Epidermal melanocyte (primary cell): ENCODE measurements around the gene GAS7.
A peak's percentile ranks its signal among the peaks of the same experiment; 100 is the strongest.

Experiments used
- DNase-seq: peaks from one replicate; pipeline ENCODE4 v3.0.0; 2011; ENCODE audit warnings: low spot score; ENCODE audit not compliant: insufficient read length

Gene GAS7

DNA sequence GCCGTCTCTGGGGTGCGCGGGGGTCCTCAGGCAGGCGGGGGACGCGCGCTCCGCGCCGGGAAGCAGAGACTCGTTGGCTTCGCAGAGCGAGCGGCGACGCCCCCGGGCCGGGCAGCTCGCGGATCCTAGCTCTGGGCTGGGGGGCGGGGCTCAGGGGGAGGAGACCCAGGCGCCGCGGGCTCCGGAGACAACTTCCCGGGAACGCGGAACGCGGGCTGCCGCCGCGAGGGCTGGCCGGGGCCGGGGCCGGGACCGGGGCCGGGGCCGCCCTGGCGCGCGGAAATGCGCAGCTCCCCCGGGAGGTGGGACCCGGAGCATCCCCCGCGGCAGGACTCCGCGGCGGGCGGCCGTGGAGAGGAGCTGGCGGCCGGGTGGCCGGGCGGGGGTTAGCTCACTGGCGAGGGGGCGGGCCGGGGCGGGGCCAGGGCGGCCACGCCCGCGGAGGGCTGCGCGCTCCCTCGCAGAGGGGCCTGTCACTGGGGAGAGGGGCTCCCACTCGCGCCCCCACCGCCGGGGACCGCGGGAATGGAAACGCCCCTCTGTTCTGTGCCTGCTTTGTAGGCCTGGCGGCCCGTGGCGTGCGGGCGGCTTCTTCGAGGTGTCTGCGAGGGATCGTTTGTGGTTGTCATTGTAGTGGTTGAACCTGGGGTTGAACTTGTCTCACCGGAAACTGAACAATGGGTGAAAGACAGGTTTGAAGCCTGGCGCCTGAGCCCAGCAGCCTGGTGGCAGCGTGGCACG lies at the start of gene GAS7:
Gene GAS7 (minus strand): TSS at position 98 of the 741 bp plus-strand sequence.
- peak; percentile 66 for DNase-seq

DNA sequence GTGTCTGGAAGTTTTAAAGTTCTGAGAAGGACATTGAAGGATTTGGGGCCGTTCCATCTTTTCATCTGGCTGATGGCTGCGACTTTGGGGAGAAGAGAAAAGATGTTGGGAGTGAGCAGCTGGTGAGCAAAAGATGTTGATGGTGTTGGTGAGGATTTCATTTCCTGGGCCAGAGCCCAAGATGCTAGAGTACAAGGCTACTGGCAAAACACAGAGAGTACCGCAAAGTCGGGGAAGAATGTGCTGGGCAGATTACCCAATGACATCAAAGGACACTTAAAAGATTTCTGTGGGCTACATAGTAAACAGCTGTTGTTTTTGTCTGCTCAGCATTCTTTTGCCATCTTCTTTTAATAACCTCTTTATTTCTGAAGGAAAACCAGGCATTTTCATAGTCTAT lies 49.4 kb upstream of the GAS7 start:
- DNase-seq, result no peak

DNA sequence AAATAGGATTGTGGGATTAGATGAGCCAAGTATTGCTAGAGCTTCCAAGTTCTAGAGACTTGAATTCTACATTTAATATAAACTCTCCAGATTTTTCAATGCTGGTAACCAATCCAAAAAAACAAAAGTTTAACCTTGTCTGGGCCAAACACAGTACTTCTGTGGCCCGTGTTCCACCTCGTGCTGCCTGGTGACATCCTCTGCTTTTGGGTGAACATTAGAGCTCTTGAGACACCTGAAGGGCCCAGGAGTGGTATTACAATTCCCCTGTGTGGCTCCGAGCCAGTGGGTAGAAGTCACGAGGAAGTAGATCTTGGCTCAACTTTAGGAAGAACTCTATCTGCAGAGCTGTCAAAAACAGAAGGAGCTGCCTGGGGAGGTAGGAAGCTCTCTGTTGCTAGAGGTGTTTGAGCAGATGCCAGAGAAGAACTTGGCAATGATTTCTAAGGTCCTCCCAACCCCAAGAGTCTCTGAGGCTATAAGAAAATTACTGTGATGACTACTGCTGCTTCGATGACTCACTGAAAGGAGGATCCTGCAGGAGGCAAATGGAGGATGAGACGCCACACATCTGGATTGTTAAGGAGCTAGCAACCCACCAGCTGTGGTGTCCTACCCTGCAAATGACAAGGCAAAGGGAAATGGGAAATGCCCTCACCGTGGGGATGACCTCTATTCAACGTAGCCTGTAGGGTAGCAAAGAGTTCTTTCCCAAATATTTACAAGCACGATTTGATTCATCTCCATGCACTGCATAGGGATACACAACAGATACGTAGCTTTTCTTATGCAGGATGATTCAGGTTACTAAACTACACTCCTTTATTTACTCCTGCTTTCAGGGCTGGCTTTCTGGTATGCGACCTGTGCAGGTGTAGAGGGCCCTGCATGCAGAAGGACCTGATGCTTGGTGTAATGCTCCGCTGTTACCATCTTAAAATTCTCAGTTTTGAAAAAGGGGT lies 45.8 kb upstream of the GAS7 start:
- no peak for DNase-seq

DNA sequence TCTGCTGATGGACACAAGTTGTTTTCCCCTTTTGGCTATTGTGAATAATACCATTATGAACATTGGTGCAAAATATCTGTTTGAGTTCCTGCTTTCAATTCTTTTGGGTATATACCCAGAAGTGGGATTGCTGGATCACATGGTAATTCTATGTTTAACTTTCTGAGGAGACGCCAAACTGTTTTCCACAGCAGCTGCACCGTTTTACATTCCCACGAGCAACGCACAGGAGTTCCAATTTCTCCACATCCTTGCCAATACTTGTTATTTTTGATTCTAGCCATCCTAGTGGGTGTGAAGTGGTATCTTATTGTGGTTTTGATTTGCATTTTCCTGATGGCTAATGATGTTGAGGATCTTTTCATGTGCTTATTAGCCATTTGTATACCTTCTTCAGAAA lies 43.4 kb upstream of the GAS7 start:
- DNase-seq, result no peak

DNA sequence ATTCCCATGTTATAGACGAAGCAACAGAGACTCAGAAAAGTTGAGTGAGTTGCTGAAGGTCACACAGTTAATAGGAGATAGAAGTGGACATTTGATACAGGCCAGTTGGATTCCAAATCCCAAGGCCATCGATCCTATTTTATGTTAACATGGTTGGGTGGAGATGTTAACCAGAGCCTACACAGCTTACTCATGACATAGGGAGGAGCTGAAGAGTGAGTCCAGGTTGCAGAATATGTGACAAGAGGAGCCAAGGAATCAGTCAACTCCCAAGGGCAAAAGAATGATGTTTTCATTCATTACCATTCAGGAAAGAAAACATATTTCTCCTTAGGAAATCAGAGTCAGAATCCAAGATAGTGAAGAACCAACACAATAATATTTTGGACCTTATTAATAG lies 40.3 kb upstream of the GAS7 start:
- no peak for DNase-seq

DNA sequence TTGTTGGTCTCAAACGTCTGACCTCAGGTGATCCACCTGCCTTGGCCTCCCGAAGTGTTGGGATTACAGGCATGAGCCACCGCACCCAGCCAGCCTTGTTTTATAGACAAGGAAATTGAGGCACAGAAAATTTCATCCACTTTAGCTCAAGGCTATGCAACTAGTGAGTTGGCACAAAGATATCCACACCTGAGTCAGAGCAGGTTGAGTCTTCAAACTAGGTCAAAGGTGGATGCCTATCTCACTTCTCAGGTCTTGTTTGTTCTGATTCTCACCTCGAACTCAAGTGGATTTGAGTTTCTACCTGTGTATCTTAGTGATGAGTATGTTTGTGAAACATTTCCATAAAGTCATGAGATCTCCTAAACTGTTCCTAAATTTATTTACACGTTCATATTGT lies 35.6 kb upstream of the GAS7 start:
- DNase-seq, result no peak

DNA sequence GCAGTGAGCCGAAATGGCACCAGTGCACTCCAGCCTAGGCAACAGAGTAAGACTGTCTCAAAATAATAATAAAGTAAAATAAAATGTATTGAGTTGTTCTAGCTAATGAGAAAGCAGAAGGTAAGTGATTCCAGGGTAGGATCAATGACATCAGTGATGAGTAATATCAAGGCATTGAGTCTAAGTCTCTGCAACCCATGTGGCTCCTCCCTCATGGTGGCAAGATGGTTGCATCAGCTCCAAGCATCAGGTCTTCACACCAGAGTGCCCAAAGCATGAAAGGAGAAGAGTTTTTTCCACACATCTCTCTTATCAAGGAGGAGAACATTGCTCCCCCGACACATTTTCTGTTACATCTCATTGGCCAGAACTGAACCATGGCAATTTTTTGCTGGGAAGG lies 34.8 kb upstream of the GAS7 start:
- DNase-seq, result no peak

DNA sequence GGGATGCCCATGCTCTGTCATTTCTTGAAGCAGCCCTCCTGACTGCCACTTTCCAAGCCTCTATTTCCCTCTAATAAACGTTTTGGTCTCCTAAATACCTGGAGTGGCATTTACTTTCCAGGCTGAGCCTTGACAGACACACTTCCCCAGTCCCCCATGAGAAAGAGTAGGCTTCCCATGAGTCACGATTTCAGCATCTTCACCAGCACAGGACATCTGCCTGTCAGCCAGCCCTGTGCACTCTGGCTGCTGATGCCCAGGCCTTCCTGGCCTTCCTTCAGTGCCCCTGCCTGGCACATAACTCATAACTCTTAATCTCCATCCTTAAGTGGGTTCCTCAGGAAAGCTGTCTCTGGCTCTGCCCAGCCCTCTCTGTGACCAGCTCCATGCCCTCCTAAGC lies 30.8 kb upstream of the GAS7 start:
- DNase-seq, result no peak

DNA sequence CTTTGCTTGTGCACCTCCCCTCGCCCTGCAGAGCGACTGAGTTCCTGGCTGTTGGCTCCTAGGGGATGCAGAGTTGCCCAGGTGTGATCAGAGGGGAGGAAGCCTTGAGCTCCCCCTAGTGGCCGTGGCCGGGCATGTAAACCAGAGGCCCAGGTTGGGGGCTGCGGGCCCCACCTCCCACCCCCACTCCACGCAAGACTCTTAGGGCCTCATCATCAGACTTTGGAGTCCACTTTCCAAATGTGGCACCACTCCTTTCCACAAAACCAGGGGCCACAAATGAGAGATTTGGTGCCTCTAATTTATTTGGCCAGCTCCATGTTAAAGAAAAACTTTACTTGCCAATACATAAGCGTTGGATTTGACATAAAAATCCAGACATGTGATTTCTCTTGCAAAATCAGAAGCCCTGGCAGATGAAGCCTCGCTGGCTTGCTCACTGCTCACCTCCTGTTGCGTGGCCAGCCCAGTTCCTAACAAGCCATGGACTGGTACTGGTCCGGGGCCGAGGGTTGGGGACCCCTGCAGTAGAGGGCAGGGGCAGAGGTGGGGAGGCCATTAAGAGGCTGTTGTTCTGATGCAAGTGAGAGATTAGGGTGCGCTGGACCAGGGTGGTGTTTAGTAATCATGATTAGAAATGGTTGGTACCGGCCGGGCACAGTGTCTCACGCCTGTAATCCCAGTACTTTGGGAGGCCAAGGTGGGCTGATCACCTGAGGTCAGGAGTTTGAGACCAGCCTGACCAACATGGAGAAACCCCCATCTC lies 28.7 kb upstream of the GAS7 start:
- DNase-seq, result peak; percentile 33

DNA sequence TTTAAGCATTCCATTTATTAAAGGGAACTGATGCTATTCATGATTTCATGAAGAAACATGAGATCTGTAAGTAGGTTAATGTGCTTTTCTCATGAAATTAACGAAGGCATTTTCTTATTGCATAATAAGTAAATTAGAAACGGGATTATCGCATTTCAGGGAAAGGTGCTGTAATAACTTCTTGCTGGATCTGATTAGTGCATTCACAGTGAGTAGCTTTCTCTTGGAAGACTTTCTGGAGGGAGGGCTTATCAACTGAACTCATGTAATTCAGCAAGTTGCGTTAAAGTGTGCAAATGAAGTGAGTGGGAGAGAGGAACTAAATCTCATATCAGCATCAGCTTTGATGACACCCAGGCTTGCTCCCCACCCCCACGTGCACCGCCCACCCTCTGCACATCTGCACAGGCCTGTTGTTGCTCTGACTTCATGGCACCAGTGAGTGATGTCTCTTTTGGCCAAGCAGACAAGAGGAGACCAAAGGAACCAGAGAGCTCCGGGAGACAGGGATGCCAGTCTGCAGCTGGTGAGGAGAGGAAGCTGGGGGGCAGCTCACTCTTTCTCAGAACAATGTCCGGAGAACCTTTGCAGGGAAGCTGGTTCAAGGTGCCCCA lies 26.3 kb upstream of the GAS7 start:
- DNase-seq, result no peak

- no peak for DNase-seq
Observed at GRCh38 chr17:10219193-10219592, 20.8 kb upstream of the GAS7 start.

DNA sequence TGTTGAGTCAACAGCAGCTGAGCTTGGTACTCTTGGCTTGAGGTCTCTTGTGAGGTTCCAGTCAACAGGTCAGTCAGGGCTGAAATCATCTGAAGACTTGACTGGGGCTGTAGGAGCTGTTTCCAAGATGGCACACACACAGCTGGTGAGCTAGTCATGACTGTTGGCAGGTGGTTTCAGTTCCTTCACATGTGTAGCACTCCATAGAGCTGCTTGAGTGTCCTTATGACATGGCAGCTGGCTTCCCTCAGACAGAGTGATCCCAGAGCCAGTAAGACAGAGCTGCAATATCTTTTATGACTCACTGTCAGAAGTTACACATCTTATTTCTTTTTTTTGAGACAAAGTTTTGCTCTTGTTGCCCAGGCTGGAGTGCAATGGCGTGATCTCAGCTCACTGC lies 19.5 kb upstream of the GAS7 start:
- DNase-seq, result no peak

- DNase-seq, result no peak
Observed at GRCh38 chr17:10216213-10216938, 18.0 kb upstream of the GAS7 start.

DNA sequence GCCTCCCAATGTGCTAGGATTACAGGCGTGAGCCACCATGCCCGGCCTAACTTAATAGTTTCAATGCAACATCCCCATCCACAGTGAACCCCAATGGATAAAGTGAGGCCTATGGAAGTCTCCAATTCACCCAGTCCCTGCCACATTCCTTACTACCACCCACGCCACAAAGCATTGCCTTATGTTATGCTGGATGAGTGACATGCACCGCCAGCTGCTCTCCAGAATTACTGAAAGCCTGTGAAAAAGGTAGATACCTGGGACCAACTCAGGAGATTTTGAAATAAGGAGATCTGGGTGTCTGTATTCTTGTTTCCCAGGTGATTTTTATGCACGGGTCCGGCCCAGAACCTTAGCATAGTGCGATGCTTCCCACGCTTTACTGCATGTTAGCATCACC lies 16.9 kb upstream of the GAS7 start:
- no peak for DNase-seq

- DNase-seq, result no peak
Observed at GRCh38 chr17:10211666-10212065, 13.3 kb upstream of the GAS7 start.

- DNase-seq, result no peak
Observed at GRCh38 chr17:10210151-10210574, 11.8 kb upstream of the GAS7 start.

DNA sequence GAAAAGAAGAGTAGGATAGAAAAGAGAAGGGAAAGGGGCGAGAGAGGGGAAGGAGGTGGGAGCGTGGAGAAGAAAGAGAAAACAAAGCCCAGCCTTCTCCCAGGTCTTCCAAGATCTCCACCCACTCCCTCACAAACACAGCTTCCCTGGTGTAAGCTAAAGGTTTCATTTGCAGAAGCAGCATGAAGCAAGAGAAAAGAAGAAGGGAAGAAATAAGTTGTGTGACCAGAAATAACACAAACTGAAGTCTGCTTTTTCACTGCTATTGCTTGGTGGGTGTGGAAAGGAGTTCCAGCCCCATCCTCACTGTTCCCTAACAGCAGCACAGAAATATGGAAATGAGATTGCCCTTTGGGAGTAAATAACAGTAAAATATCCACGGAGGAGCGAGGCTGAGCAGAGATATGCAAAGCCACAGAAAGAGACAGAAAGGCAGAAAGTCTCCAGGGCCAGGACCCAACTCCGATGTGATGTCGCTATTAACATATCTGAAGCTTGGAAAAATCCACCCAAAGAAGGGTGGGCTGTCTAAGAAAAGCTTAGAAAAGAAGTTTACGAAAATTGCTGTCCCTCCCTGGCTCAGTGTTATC lies 10.3 kb upstream of the GAS7 start:
- no peak for DNase-seq

- no peak for DNase-seq
Observed at GRCh38 chr17:10207153-10207552, 8.7 kb upstream of the GAS7 start.

GRCh38 chr17:10205549-10206185 lies 7.3 kb upstream of the GAS7 start:
- DNase-seq, result no peak

DNA sequence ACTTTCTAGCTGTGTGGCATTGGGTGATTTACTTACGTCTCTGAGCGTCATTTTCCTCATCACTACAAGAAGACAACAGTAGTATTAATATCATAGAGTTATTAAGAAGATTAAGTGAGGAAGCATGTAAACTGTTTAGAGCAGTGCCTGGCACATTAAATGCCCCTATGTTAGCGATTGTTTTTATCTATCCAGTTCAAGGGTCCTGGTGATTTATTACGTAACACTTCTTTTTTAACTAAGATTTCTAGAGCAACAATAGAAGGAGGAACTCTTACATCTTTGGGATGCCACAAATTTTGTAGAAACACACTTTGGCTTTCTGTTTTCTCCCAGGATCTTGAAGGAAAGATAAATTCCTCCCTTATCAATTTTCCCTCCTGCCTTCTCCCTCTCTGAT lies 3.3 kb upstream of the GAS7 start:
- no peak for DNase-seq
